ENCODE results near the gene BPIFB3.

The BPIFB3 gene

GRCh38 chr20:33063271-33063670, 9.6 kb downstream of the BPIFB3 start:
- no peak for DNase-seq

DNA sequence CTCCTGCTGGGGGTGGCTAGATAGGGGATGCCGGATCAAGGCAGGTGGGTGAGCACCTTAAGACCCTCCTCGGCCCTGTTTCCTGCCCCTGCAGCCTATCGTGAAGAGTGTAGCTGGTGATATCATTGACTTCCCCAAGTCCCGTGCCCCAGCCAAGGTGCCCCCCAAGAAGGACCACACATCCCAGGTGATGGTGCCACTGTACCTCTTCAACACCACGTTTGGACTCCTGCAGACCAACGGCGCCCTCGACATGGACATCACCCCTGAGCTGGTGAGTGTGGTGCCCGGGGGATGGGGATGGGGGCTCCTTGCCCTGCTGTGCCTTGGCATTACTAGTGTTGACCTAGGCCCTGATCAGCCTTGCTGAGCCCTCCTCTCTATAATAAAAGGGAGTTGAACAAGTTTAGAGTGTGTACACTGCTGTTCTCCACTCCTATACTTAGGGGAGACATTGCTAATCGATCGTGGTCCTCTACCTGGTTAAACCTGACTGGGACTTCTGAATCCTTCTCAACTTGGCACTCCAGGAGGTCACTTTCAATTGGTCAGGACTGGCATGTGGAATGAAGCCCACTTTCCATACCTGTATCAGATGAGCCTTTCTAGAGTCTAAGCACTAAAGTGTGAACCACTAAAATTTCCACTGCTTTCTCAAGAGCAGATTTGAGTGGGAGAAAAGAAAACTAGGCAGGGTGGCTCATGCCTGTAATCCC, 11.0 kb downstream of the BPIFB3 start:
- DNase-seq, result no peak

DNA sequence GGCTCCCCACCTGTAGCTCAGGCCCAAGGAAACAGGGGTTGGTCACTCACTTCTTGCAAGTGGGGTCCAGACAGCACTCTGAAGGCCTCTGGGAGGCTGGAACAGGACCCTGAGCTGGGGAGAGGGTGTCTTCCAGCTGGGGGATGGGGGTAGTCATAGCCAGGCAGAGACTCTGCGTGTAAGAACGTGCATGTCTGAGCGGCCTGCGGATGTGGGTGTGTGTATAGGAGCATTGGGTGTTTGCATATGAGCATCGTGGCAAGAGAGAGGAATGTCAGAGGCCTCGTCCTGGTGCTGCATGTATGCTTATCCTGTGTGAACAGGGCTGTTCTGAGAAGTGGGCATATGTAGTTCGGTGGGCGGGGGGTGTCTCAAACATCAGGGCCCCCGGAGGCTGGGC, 12.1 kb downstream of the BPIFB3 start:
- DNase-seq, result no peak

GRCh38 chr20:33067806-33068205, 14.1 kb downstream of the BPIFB3 start:
- DNase-seq, result no peak

DNA sequence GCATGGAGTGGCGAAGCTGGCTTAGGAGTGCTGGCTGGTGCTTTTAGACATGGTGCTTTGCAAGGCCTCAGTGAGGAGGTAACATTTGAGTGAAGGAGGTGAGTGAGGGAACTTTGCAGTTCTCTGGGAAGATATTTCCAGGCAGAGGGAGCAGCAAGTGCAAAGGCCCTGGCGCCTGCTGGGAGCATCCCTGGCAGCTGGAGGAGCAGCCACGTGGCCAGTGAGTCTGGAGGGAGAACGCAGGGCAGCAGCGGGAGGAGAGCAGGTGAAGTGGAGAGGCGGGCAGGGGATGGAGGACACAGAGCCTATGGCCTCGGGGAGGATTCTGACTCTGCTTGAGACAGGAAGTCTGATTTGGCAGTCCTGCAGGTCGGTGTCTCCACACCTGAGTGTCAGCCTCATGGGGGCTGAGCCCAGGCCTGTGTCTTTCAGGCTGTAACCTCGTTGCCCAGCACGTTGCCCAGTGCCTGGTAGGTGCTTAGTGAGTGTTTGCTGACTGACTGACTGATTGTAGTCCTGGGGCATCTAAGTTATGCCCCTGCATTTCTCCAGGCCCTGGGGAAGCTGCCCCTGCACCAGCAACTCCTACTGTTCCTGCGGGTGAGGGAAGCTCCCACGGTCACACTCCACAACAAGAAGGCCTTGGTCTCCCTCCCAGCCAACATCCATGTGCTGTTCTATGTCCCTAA, 14.7 kb downstream of the BPIFB3 start:
- no peak for DNase-seq

DNA sequence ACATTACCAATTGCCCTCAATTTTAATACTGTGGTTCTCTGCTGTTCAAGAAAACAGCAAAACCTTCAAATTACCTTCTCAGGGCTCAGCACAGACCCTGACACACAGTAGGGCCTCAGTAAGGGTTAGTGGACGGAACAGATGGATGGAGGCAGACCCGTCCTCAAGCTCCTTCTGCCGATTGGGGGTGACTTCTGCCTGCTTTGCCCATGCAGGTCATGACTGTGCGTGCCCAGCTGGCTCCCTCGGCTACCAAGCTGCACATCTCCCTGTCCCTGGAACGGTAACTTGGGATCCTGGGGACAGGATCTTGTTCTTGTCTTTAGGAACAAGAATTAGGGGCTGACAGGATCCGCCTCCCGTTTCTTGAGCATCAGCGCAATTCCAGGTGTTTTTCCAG, 16.0 kb downstream of the BPIFB3 start:
- no peak for DNase-seq

DNA sequence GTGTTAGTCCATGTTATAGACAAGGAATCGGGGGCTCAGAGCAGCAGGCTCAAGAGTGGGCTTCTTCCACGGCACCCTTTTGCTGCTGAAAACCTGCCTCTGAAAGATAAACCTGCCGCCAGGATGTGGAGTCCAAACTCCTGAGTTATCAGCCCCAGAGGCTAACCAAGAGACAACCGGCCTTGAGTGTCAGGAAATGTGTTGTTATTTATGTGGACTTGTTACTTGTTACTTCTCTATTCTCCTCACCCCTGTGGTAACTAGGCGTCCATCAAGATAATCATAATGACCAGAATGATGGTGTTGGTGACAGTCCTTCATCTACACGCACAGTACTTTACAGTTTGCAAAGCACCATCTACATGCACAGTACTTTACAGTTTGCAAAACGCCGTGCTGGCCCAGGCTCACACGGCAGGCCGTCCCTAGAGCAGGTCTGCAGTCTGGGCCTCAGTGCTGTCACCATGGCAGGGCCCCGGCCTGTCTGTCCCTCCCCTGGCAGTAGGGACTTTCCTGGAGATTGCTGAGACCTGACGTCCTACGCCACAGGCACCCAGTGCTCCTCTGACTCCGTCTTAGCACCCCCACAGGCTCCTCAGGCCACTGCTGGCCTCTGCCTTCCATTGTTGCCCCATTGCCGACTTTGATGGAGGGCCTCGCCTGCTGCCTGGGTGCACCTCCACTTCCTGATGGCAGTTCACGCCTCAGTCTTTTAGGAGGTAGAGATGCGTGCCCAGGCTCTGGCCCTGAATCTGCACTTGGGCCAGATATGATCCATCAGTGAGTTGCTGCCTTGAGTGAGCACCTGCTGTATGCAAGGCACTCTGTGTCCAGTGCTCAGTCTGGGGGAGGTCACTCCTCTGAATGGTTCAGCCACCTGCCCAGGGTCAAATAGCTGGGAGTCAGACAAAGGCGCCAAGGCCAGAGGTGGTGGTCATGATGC, 16.7 kb downstream of the BPIFB3 start:
- DNase-seq, result no peak

- DNase-seq, result no peak
Measured at GRCh38 chr20:33071198-33071597, 17.5 kb downstream of the BPIFB3 start.

GRCh38 chr20:33072362-33072761, 18.7 kb downstream of the BPIFB3 start:
- no peak for DNase-seq

DNA sequence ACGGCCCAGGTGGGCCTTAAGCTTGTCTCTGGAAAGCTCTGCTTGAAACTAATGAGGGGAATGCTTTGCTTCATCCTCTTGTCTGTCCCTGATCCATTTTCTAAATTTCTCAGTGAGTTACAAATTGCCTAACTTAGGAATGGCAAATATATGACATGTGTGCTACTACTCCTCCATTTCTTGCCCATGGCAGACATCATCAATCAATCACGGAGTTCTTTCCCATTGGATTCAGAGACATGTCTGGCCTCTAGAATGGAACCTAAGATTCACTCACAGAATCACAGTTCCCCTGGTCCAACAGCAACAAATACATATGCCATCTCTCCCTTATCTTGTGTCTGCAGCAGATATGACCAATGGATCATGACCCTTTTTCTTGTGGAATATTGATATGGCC, 19.1 kb downstream of the BPIFB3 start:
- DNase-seq, result no peak

DNA sequence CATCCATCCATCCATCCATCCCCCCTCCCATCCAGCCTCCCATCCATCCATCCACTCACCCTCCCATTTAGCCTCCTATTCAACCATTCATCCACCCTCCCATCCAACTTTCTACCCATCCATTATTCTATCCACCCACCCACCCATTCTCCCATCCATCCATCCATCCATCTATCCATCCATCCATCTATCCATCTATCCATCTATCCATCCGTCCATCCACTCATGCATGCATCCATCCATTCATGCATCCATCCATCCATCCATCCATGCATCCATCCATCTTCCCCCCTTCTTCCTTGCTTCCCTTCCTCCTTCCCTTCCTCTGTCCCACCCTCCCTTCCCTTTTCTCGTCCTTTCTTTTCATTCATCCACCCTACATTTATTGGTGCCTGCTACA, 21.0 kb downstream of the BPIFB3 start:
- DNase-seq, result no peak

DNA sequence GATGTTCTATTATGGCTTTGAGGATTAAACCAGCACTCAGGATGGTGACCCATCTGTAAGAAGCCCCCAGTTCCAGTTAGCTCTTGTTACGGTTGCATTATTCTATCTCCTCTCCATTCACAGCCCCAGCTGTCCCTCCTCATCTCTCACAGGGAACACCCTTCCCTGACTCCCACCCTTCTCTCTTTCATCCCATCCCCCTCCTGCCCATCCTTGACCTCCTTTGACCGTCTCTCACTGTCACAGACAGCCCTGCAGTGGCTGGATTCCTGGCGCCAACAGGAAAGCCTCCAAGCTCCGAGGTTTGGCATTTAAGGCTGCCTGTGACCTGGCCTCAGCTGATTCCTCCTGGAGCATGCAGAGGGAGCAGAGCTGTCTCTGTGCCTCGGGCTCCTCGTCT, 21.6 kb downstream of the BPIFB3 start:
- DNase-seq, result no peak

DNA sequence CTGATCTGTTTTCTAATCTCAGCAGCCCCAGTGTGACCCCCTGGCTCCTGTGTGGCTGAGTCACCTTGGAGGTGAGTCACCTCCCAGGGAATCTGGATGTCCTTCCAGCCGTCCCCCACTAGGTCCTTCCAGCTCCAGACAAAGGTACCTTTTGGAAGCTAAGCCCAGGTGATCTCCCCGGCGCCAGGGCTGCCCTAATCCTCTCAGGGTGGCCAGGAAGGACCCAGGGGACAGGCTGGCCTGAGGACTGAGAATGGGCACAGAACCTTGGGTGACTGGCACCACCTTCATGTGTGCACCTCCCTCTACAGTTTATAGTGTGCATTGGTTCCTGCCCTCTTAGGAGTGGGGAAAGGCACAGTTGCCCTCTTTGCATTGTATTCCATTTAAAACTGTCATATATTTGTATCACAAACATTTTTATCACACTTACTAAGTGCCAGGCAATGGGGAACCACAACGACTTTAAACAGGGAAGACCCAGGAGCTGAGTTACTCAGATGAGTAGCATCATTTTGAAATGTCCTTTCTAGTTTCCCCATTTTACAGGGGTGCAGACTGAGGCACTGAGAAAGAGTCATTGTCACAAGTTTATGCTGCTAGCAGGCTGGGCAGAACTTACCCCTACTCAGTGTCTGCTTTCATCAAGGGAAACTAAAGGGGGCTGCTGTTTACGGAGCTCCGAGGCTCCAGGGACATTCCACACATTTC, 23.1 kb downstream of the BPIFB3 start:
- no peak for DNase-seq

- no peak for DNase-seq
Measured at GRCh38 chr20:33079259-33079658, 25.6 kb downstream of the BPIFB3 start, which contains the start of gene BPIFB4. TSS of gene BPIFB4 (plus strand) at chr20:33079643. CDS start at chr20:33081527, 1,884 bp downstream.

- no peak for DNase-seq
Measured at GRCh38 chr20:33081411-33082154, 27.9 kb downstream of the BPIFB3 start.

DNA sequence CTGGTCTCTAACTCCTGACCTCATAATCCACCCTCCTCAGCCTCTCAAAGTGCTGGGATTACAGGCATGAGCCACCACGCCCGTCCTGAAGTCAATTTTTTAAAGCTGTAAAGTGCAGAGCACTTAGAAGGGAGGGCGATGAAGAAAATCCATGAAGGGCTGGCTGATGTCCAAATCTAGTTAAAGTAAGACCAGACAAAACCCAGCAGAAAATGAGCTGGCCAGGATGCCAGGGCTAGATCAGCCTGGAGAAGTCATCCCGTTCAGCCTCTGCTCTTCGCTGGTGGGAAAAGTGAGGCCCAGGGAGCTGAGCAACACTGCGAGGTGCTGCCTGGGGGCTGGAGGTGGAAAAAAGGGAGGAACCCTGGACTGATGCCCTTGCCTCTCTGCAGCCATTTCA, 28.8 kb downstream of the BPIFB3 start:
- no peak for DNase-seq

- no peak for DNase-seq
Measured at GRCh38 chr20:33083544-33084340, 30.0 kb downstream of the BPIFB3 start.

- DNase-seq, result no peak
Measured at GRCh38 chr20:33084722-33085121, 31.0 kb downstream of the BPIFB3 start.

DNA sequence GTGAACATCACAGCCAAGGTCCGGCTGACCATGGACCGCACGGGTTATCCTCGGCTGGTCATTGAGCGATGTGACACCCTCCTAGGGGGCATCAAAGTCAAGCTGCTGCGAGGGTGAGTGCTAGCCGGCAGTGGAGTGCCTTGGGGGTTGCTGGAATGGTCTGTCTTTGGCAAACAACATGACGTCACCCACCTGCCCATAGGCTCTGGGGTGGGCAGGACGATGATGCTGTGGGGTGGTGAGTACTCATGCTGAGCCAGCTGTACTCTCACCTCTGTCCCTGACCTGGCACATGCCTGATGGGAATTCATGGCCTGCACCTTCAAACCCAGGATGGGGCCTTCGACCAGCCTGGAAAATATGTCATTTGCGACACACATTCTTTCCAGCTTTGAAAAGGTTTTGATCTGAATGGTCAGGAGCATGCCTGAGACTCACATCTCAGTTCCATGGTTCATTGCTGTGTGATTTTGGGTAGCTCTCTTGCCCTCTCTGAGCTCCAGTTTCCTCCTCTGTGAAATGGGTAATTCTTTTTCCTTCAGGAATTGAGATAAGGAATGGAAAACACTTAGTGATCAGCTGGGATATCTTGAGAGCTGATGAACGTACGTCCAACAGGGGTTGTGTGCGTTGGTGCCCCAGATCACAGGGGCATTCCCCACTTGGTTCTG, 32.5 kb downstream of the BPIFB3 start:
- DNase-seq, result no peak

DNA sequence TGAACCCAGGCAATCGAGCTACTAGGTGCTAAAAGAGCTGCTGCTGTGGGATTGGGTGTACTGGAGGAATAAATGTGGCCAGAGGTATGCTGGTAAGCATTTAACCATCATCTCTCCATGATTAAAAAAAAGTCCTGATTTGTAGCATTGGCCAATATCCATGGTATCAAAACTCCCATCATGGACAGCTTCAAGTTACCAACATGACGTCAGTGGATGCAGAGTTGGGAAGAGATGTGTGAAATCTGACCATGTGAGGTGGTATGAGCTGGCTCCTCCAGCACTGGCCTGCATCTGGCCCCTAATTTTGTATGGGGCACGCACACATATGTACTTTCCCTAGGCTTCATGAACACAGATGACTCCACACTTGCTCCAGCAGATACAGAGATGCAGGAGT, 37.4 kb downstream of the BPIFB3 start:
- DNase-seq, result no peak

GRCh38 chr20:33091693-33092092, 38.0 kb downstream of the BPIFB3 start:
- DNase-seq, result no peak

Measured in stimulated activated CD4-positive, alpha-beta T cell treated with anti-CD3 and anti-CD28 coated beads, Interleukin-15, amount 100 ng/mL, for 24 hours (primary cell).